Nephron progenitor cell (in vitro differentiated cells): ENCODE results near the gene AGPAT1.
"Not testable (repeated sequence)": the region's sequence is repeated elsewhere in the genome, so short reads cannot be mapped to it uniquely, and the experiment has no call there.

ENCODE experiments used
- DNase-seq: peaks from one replicate; pipeline ENCODE4 v3.0.0; 2021
- H3K27ac Mint-ChIP-seq: 2 replicates; pipeline ENCODE4 v1.8.0; 2021; ENCODE audit warnings: mild to moderate bottlenecking, moderate library complexity, mixed read lengths
- H3K27me3 Mint-ChIP-seq: 2 replicates; pipeline ENCODE4 v1.8.0; 2021; ENCODE audit warnings: mild to moderate bottlenecking, low read depth, mixed read lengths; ENCODE audit not compliant: poor library complexity
- H3K36me3 Mint-ChIP-seq: 2 replicates; pipeline ENCODE4 v1.8.0; 2021; ENCODE audit warnings: low read depth, mixed read lengths
- H3K4me1 Mint-ChIP-seq: 2 replicates; pipeline ENCODE4 v1.8.0; 2021; ENCODE audit warnings: mixed read lengths
- H3K4me3 Mint-ChIP-seq: 2 replicates; pipeline ENCODE4 v1.8.0; 2021; ENCODE audit warnings: mild to moderate bottlenecking, moderate library complexity, mixed read lengths
- H3K9me3 Mint-ChIP-seq: 2 replicates; pipeline ENCODE4 v1.8.0; 2021; ENCODE audit warnings: mild to moderate bottlenecking, moderate library complexity, mixed read lengths
- TF ChIP-seq, protein P1 (sequence below): fragments of 200-600 bp; sonication (generic); IDR thresholded peaks from 2 replicates; pipeline ENCODE4 v1.5.0; 2021; ENCODE audit warnings: antibody characterized with exemption

Gene AGPAT1

GRCh38 chr6:32195902-32196681 lies 20.2 kb upstream of the AGPAT1 start:
- peaks cover 68% of the 10 kb centered on the region for H3K4me1 Mint-ChIP-seq
- peak; percentile 80 for DNase-seq
- H3K4me3 Mint-ChIP-seq, result peak overlapping the region; percentile 90
- peak overlapping the region; percentile 100 for H3K27ac Mint-ChIP-seq
- H3K36me3 Mint-ChIP-seq, result no peaks in the 10 kb centered on the region
- TF ChIP-seq, protein P1, sequence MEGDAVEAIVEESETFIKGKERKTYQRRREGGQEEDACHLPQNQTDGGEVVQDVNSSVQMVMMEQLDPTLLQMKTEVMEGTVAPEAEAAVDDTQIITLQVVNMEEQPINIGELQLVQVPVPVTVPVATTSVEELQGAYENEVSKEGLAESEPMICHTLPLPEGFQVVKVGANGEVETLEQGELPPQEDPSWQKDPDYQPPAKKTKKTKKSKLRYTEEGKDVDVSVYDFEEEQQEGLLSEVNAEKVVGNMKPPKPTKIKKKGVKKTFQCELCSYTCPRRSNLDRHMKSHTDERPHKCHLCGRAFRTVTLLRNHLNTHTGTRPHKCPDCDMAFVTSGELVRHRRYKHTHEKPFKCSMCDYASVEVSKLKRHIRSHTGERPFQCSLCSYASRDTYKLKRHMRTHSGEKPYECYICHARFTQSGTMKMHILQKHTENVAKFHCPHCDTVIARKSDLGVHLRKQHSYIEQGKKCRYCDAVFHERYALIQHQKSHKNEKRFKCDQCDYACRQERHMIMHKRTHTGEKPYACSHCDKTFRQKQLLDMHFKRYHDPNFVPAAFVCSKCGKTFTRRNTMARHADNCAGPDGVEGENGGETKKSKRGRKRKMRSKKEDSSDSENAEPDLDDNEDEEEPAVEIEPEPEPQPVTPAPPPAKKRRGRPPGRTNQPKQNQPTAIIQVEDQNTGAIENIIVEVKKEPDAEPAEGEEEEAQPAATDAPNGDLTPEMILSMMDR, result no peak
- peaks cover 2% of the 10 kb centered on the region for H3K27me3 Mint-ChIP-seq
- no peaks in the 10 kb centered on the region for H3K9me3 Mint-ChIP-seq

DNA sequence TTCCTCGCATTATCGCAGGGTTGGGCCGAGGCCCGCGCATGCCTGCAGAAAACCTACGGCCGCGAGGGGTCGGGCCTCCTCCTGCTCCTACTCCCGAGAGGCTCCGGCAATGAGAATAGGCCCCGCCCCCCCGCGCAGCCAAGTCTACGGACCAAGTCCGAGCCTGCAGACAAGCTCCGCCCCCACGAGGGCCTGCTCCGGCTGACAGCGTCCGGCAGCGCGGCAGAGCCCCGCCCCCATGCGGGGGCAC lies 19.7 kb upstream of the AGPAT1 start:
- Mint-ChIP-seq H3K27me3 (peaks cover 2% of the 10 kb centered on the region), H3K4me1 (peaks cover 73% of the 10 kb centered on the region), H3K36me3 (no peaks in the 10 kb centered on the region), H3K27ac (no peak overlapping the region), H3K9me3 (no peaks in the 10 kb centered on the region), H3K4me3 (peak overlapping the region; percentile 90)
- TF ChIP-seq, protein P1, result peak; percentile 30
- DNase-seq, result peak; percentile 100

- Mint-ChIP-seq H3K27ac (peak overlapping the region; percentile 98), H3K27me3 (no peaks in the 10 kb centered on the region), H3K4me1 (peaks cover 73% of the 10 kb centered on the region), H3K36me3 (no peaks in the 10 kb centered on the region), H3K9me3 (no peaks in the 10 kb centered on the region), H3K4me3 (peak overlapping the region; percentile 90)
- TF ChIP-seq, protein P1, result no peak
- DNase-seq, result no peak
Measured at GRCh38 chr6:32194825-32195651, 19.2 kb upstream of the AGPAT1 start.

GRCh38 chr6:32194388-32194787 lies 18.5 kb upstream of the AGPAT1 start:
- Mint-ChIP-seq H3K36me3 (no peaks in the 10 kb centered on the region), H3K27ac (peak overlapping the region; percentile 86), H3K4me3 (peak overlapping the region; percentile 90)

GRCh38 chr6:32193096-32193495 lies 17.2 kb upstream of the AGPAT1 start:
- not testable (repeated sequence) for H3K9me3 Mint-ChIP-seq, H3K36me3 Mint-ChIP-seq, DNase-seq, H3K27me3 Mint-ChIP-seq
- peaks cover 81% of the 10 kb centered on the region for H3K4me1 Mint-ChIP-seq
- peak overlapping the region; percentile 94 for H3K27ac Mint-ChIP-seq
- peak overlapping the region; percentile 69 for H3K4me3 Mint-ChIP-seq

More at GRCh38 chr6:32194388-32194787, 18.5 kb upstream of the AGPAT1 start:
- TF ChIP-seq, protein P1, result no peak
- no peaks in the 10 kb centered on the region for H3K27me3 Mint-ChIP-seq
- no peaks in the 10 kb centered on the region for H3K9me3 Mint-ChIP-seq
- DNase-seq, result no peak
- H3K4me1 Mint-ChIP-seq, result peaks cover 73% of the 10 kb centered on the region

GRCh38 chr6:32192608-32193039 lies 16.7 kb upstream of the AGPAT1 start, which contains the start of gene GPSM3:
GPSM3 (minus strand) TSS chr6:32192643; CDS start chr6:32192513, 130 bp downstream.
- peaks cover 86% of the 10 kb centered on the region for H3K4me1 Mint-ChIP-seq
- DNase-seq, result no peak

More at GRCh38 chr6:32192608-32193039, 16.7 kb upstream of the AGPAT1 start, which contains the start of gene GPSM3:
- no peaks in the 10 kb centered on the region for H3K27me3 Mint-ChIP-seq
- peaks cover 3% of the 10 kb centered on the region for H3K36me3 Mint-ChIP-seq
- H3K27ac Mint-ChIP-seq, result peak within 1 kb of the TSS; percentile 97
- peak within 1 kb of the TSS; percentile 69 for H3K4me3 Mint-ChIP-seq
- no peaks in the 10 kb centered on the region for H3K9me3 Mint-ChIP-seq
- TF ChIP-seq, protein P1, result no peak
